PC-3 (cell line): ENCODE data around the gene AAMP.

Source experiments
- CTCF ChIP-seq: fragments of 300-600 bp; sonication (generic); conservative IDR thresholded peaks from 2 replicates; pipeline ENCODE4 v1.5.1; 2017; ENCODE audit warnings: antibody characterized with exemption, low read depth, mild to moderate bottlenecking, low read length
- EZH2 ChIP-seq: fragments of 300-600 bp; sonication (generic); IDR thresholded peaks from one replicate; pipeline ENCODE4 v1.6.1; 2017; ENCODE audit warnings: antibody characterized with exemption, mild to moderate bottlenecking, low read length; ENCODE audit not compliant: unreplicated experiment
- EZH2phosphoT487 ChIP-seq: fragments of 300-600 bp; sonication (generic); IDR thresholded peaks from 2 replicates; pipeline ENCODE4 v1.6.1; 2018; ENCODE audit warnings: mild to moderate bottlenecking, antibody characterized with exemption, low read length, borderline replicate concordance

- no peak for TF ChIP-seq CTCF
- no peak for TF ChIP-seq EZH2
- TF ChIP-seq EZH2phosphoT487, result no peak
These were observed 53.6 kb downstream of the AAMP start for GRCh38 chr2:218216336-218216673.
